Common myeloid progenitor, CD34-positive (primary cell): ENCODE measurements around the gene KLHL2.

ENCODE experiments used
- CTCF ChIA-PET: fragments of 350-600 bp; sonication (Branson Sonifier 250); formaldehyde crosslinking; loops from one replicate; lab custom pipeline; 2021; ENCODE audit warnings: antibody characterized with exemption; lab: Charles Lee
- POLR2A ChIA-PET: fragments of 350-600 bp; sonication (Branson Sonifier 250); formaldehyde crosslinking; loops from one replicate; lab custom pipeline; 2021; ENCODE audit warnings: antibody characterized with exemption; lab: Charles Lee
- DNase-seq, 3 donors: peaks; one replicate each; pipeline versions ENCODE4 v3.0.0 to v3.0.0-alpha.2; 2013
- H3K27ac ChIP-seq, 2 experiments: 1 replicate in 1 of 2; 2 replicates in 1 of 2; pipeline ENCODE4 v1.7.0; 2013; ENCODE audit warnings: inconsistent platforms in 2 of 2, low read length in 2 of 2, mild to moderate bottlenecking in 2 of 2, low read depth in 1 of 2, moderate library complexity in 1 of 2; ENCODE audit not compliant: severe bottlenecking in 2 of 2, insufficient read depth in 1 of 2, poor library complexity in 1 of 2
- H3K27me3 ChIP-seq, 5 experiments: replicated peaks in 2 of 5; 1 replicate in 3 of 5; 2 replicates in 2 of 5; pipeline versions ENCODE4 v1.6.1 to v1.7.0; 2013; ENCODE audit warnings: low read length in 4 of 5, mild to moderate bottlenecking in 2 of 5, moderate library complexity in 2 of 5, inconsistent platforms in 1 of 5; ENCODE audit not compliant: insufficient read depth in 5 of 5, control insufficient read depth in 4 of 5
- H3K36me3 ChIP-seq, 4 experiments: 1 replicate in 2 of 4; 2 replicates in 2 of 4; pipeline versions ENCODE4 v1.6.1 to v1.7.0; 2013; ENCODE audit warnings: low read length in 3 of 4, control low read depth in 1 of 4, mild to moderate bottlenecking in 1 of 4; ENCODE audit not compliant: control insufficient read depth in 4 of 4, insufficient read depth in 4 of 4
- H3K4me1 ChIP-seq, 4 experiments: 1 replicate in 3 of 4; 2 replicates in 1 of 4; pipeline versions ENCODE4 v1.6.1 to v1.7.1; 2013; ENCODE audit warnings: low read length in 3 of 4, mild to moderate bottlenecking in 3 of 4, control low read depth in 1 of 4, inconsistent platforms in 1 of 4, moderate library complexity in 1 of 4; ENCODE audit not compliant: control insufficient read depth in 4 of 4, insufficient read depth in 4 of 4; ENCODE audit errors: control extremely low read depth in 1 of 4
- H3K4me3 ChIP-seq, 7 experiments: 1 replicate in 4 of 7; 2 replicates in 3 of 7; pipeline versions ENCODE4 v1.5.1 to v1.7.0; 2013; ENCODE audit warnings: mild to moderate bottlenecking in 7 of 7, low read length in 6 of 7, moderate library complexity in 6 of 7, inconsistent platforms in 2 of 7, low read depth in 2 of 7, control low read depth in 1 of 7; ENCODE audit not compliant: insufficient read depth in 4 of 7, control insufficient read depth in 1 of 7; ENCODE audit errors: extremely low read depth in 1 of 7
- H3K9me3 ChIP-seq, 5 experiments: 1 replicate in 4 of 5; 2 replicates in 1 of 5; pipeline versions ENCODE4 v1.6.1 to v1.7.1; 2013; ENCODE audit warnings: low read length in 4 of 5, mild to moderate bottlenecking in 2 of 5, inconsistent platforms in 1 of 5, low read depth in 1 of 5, moderate library complexity in 1 of 5; ENCODE audit not compliant: control insufficient read depth in 4 of 5, insufficient read depth in 2 of 5; ENCODE audit errors: control extremely low read depth in 1 of 5
- WGBS: methylation state at CpG from one replicate; pipeline ENCODE4 v1.1.5; 2013; ENCODE audit not compliant: insufficient coverage; 5-methylcytosine and 5-hydroxymethylcytosine counted together

The KLHL2 gene

GRCh38 chr4:165370530-165370929 is 163.2 kb downstream of the KLHL2 start:
- Histone ChIP-seq H3K27ac (no peak overlapping the region), H3K36me3 (no peaks in the 10 kb centered on the region), H3K9me3 (no peaks in the 10 kb centered on the region), H3K4me1 (no peaks in the 10 kb centered on the region), H3K4me3 (no peak overlapping the region), H3K27me3 (no peaks in the 10 kb centered on the region)
- WGBS: no CpG with 5 or more reads among the region's 1 CpG
- CTCF ChIA-PET: interaction anchor here (1.5 kb wide), 1 partner anchor 11 kb away, joined by 4 read pairs; no protein-coding TSS in a partner anchor
- POLR2A ChIA-PET: no interaction called here
- no peak for DNase-seq
